HG03442 (cell line): ENCODE data around the gene WFS1.

ENCODE experiments used
- ATAC-seq: cut with Tn5 transposase; IDR thresholded peaks from one replicate; pipeline ENCODE4 v1.9.1; 2021; ENCODE audit warnings: mild to moderate bottlenecking, moderate library complexity; ENCODE audit not compliant: unreplicated experiment

WFS1 gene

DNA sequence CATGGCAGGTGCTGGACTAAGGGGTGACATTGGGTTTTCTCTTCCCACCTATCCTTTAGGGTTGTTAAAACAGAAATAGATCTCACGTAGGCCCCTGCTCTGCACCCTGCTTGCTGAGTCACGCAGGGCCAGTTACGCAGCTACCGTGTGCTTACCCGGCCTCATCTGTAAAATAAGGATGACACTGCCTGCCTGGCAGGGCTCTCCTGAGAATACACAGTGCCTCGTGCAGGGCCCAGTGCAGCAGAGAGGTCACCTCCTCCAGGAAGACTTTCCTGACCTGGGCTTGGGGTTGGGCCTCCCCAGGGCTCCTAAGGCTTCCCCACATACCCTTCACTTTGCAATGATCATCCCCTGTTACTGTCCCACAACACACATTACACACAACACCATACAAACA is 35.7 kb upstream of the WFS1 start:
- no peak for ATAC-seq

GRCh38 chr4:6235012-6235411 is 34.6 kb upstream of the WFS1 start:
- no peak for ATAC-seq

DNA sequence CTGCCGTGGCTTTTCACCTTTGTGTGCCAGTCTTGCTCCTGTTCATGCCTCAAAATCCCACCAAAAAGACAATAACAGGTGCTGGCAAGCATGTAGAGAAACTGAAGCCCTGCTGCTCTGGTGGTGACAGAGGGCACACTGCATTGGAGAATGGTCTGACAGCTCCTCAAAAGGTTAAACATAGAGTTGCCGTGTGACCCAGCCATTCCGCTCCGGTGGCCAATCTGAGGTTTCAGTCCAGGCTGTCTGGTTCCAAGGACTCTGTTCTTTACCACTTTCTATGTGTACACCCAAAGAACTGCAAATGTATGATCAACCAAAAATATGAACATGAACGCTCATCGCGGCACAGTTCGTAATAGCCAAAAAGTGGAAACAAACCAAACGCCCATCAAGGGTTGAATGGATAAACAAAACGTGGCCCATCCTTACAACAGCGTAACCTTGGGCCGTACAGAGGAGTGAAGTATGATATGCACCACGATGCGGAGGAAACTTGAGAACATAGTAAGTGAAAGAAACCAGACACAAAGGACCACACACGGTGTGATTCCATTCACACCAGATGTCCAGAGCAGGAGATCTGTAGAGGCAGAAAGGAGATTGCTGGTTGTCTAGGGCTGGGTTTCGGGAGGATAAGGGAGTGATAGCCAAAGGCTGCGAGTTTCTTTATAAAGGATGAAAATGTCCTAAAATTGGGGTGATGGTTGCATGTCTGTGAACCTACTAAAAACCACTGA is 33.6 kb upstream of the WFS1 start:
- no peak for ATAC-seq

DNA sequence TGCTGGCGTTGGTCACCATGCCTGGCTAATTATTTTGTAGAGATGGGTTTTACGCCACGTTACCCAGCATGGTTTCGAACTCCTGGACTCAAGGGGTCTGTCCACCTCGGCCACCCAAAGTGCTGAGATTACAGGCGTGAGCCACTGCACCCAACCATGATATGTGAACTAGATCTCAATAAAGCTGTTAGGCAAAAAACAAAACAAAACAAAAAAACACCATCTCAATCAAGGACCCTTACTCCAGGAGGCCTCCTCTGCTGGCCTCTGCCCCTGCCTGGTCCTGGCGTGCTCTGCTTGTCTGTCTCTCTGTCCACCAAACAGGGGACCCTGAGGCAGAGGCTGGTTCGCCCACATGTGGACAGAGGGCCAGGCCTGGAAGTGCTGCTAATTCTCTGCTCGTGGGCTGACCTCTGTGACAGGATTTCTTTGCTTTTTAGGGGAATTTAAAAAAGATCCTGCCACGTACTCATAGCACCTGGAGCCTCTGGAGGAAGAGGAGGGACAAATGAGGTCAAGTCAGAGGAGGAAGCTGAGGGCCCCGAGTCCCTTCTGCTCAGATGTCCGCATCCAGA is 32.7 kb upstream of the WFS1 start:
- no peak for ATAC-seq

GRCh38 chr4:6239486-6239885 is 30.2 kb upstream of the WFS1 start:
- no peak for ATAC-seq

- no peak for ATAC-seq
Observed at GRCh38 chr4:6239968-6240367, 29.7 kb upstream of the WFS1 start.

DNA sequence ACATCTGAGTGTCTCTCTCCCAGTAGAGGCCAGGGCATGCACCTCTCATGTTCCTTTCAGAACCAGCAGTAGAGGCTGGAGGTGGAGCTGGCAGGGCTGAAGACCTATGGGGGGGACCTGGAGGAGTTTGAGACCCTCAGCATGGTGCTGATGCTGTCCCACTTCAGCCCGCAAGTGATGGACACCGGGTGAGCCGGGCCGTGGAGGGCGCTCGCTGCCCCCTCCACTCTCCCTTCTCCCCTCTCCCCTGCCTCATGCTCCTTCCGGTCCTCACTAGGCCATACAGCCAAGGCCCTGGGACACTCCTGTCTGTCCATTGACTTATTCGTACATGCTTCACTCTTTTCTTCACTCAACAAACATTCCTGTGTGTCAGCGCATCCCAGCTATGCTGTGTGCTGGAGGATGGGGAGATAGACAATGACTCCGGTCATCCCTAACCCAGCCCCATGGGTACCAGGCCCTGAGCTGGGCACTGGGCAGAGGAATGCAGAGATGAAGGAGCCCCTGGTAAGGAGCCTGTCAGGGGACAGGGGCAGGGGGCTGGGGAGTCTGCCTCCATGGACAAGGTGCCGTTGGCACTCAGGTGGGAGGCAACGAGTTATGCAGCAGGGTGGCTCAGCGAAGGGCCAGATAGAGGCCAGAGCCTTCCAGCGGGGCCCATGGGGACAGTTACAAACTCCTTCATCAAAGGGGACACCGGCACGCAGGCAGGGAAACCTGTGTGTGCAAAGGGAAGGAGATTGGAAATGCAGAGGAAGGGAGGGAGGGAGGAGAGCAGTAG is 28.4 kb upstream of the WFS1 start:
- ATAC-seq, result no peak

DNA sequence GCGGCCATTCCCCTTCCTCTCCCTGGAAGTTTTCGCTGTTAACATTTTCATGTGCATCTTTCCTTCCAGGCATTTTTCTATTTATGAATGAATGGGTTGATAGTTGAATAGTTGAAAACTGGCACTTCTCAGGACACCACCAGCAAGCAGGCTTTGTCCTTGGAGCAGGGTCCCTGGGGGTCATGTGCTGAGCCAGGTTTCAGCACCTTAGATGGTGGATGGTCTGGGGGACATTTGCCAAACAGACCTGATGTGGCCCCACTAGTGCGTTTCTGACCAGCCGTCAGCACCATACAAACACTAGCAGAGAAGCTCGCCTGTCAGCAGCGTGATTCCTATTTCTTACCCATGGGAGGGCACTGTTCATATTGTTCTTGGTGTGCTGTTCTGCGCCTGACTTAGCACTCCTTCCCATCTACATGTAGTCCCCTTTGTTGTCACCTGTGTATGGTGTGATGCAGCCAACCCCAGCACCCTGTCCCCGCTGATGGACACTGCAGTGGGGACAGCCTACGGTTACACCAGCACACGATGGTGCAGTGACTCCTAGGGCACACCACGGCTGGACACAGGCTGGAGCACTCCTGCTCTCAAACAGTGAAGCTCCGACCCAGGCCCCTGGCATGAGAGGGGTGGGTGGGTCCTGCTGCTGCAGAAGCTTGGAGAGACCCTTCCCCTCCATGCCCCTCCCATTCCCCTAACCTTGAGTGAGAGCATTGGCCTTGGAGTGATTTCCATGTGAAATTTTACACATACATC is 27.2 kb upstream of the WFS1 start:
- no peak for ATAC-seq

GRCh38 chr4:6245246-6246169 is 24.1 kb upstream of the WFS1 start:
- ATAC-seq, result no peak

- no peak for ATAC-seq
Observed at GRCh38 chr4:6246170-6246634, 23.4 kb upstream of the WFS1 start.

DNA sequence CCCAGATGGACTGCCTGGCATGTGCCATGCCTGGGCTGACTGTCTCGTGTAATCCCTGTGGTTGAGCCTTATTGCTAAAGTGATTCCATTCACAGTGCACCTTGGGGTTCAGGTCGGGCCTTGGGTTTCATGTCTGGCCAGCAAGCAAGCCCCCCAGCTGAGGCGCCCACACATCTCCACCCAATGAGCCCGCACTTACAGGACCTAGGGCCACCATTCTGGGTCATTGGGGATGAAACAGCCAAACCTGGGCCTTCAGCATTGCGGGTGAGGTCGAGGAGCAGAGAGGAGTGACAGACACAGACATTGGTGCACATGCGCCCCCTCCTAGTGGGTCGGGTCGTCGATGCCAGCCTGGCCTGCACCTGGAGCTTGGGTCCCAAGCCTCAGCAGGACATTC is 21.3 kb upstream of the WFS1 start:
- ATAC-seq, result no peak

GRCh38 chr4:6250235-6250983 is 19.2 kb upstream of the WFS1 start:
- no peak for ATAC-seq

GRCh38 chr4:6250984-6251295 is 18.7 kb upstream of the WFS1 start:
- no peak for ATAC-seq

GRCh38 chr4:6251365-6251764 is 18.3 kb upstream of the WFS1 start:
- ATAC-seq, result no peak

DNA sequence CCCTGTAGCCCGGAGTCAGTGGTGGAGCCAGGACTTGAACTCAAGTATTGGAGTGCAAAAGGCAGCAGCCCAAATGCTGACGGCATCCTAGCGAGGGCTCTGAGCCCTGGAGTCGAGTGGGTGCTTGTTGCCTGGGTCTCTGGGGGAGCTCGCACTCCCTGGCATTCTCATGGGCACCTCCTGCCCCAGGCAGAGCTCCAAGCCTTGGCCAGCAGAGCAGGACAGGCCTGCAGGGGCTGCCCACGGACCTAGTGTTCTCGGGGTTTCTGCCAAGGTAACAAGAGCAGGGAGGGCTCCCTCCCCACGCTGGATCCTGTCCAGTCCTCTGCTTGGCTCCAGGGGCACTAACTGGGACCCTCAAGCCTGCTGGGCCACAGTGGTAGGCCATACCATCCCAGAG is 17.6 kb upstream of the WFS1 start:
- ATAC-seq, result no peak

- ATAC-seq, result no peak
Observed at GRCh38 chr4:6253111-6253510, 16.5 kb upstream of the WFS1 start.

DNA sequence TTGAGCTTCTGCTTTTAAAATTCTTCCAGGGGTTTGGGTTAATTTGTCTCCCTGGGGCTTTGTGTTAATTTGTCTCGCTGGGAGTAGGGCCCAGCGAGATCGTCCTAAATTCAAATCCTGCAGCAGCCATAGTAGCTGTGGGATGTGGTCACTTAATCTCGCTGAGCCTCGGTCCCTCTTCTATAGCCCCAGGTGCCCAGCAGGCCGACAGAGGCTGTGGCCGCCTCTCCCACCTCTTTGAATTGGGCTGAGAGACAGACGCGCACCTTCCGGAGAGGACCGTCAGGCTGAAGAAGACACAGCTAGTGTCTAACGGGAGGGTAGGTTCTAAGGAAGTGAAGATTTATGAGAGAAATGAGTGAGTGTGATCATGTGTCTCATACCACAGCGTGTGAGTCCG is 15.7 kb upstream of the WFS1 start:
- ATAC-seq, result no peak

DNA sequence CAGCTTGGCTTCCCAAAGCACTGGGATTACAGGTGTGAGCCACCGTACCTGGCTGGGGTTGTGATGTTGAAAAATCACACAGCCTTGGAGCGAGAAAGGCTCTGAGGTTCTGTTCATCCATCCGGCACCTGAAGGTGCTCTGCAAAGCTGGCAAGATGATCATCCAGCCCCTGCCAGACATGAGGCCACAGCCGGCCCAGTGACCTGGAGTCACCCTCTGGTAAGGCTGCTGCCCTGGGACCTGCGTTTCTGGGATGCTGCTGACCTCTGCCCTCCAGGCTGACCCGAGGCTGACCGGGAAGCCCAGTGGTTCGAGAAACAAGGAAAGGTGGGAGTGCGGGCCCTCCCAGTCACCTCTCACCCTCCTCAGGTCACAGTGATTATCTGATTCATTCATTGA is 13.5 kb upstream of the WFS1 start:
- ATAC-seq, result no peak

DNA sequence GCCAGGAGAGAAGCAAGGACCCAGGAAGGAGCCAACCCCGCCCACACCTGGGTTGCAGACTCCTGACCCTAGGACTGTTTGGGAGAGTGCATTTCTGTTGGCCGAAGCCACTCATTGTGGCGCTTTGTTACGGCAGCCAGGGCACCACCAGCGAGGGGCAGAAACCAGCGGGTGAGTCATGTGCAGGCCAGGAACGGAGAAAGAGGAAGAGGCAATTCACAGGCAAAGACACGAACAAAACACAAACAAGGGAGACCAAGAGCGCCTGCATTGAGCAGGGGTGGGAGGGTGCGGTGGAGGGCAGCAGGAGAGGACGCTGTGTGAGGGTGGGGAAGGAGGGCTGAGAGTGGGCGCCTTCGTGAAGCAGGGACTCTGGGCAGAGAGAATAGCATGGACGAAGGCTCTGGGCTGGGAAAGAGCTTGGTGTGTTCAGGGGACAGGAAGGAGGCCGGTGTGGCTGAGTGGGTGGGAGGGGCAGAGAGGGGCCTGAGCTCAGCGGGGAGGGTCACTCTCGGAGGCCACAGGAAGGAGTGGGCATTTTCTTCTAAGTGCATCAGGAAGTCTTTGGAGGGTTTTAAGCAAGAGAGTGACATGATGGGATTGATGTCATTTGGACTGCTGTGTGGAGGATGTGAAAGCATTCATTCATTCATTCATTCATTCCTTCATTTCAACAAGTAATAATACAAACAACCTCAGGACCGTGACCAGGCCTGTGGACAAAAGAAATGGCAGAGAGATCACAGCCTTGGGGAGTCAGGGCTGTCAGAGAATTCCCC is 12.2 kb upstream of the WFS1 start:
- ATAC-seq, result no peak
